Ecto neural progenitor cell (in vitro differentiated cells): ENCODE results near the gene TFIP11.

Source experiments
- DNase-seq: peaks from one replicate; pipeline ENCODE4 v3.0.0-alpha.2; 2018; ENCODE audit warnings: low spot score

Gene TFIP11

DNA sequence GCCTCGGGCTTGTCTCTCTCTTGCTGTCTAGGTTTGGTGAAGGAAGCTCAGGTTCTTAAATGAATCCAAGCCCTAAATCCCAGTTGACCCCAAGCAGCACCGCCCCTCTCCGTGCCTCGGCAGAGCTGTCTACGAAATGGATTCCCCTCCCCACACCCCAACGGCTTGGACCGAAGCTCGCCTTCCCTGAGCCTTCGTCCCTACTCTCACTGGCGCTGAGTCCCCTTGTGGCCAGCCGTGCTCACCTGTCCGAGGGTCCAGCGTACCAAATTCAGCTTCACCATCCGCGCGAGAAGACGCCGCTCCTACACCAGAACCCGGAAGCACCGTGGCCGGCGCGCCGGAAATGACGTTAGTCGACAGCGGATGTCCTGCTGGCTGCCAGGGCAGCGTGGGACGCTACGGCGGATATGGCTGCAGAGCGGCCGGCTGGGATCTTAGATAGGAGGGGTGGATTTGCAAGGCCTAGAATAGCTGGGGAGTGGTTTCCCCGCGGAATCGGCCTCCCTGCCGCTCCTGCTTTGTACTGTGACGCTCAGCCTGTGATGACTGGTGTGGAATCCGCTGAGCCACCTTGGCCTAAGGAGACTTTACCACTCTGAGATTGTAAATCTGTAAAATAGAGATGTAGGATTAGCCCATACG lies at the start of gene TFIP11:
TSS of gene TFIP11 (minus strand) at position 325 of the 645 bp plus-strand sequence. CDS start 2,201 bp downstream, outside the sequence.
- peak; percentile 97 for DNase-seq

DNA sequence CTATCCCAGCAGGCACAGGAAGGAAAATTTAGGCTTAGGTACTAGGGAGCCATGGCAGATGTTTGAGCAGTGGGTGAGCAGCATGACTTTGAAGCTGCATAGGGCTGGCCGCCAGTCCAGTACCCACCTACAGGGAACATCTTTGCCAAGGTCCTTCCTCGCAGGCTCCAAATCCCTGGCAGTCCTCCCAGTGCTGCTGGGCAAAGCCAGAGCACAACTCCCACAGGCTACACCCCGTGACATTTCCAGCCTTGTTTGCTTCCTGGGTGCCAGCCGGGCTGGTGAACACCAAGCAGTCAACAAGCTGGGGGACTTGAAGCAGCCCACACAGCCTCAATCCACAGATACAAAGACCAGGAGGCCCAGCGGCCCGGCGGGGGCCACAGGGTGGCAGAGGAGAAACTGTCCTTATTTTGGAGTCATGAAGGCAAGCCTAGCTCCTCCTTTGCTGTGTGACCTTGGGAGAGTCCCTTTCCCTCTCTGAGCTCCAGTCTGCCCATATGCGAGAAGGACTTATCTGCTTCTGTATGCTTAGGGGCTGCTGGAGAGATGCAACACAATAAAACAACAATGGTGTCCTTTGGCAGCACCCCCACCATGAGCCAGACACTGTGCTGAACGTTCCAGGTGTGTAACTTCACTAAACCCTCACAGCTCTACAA lies 49.6 kb upstream of the TFIP11 start:
- no peak for DNase-seq

DNA sequence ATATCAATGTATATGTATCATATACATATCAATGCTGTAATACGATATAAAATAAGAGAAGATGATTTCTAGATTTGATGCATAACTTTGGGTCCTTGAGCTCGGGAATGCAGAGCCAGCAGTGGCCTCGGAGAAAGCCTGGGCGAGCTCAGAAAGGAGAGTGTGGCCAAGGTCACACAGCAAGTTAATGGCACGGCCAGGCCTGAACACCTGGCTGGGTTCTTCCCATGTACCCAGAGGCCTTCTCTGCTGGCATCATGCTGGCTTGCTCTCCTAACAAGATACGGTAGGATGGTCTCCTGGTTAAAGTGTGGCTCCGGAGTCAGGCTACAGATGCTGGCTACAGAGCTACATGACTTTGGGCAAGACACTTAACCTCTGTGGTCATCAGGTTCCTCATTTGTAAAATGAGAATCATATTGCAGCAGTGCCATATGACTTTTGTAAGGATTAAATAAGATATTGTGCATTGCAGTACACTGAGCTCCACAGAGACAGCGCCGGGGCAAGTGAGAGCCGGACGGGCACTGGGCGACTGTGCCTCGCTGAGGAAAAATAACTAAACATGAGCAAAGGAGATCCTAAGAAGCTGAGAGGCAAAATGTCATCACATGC lies 47.8 kb upstream of the TFIP11 start:
- no peak for DNase-seq

GRCh38 chr22:26558248-26558895 lies 46.1 kb upstream of the TFIP11 start:
- no peak for DNase-seq

GRCh38 chr22:26556904-26557303 lies 44.6 kb upstream of the TFIP11 start:
- no peak for DNase-seq

DNA sequence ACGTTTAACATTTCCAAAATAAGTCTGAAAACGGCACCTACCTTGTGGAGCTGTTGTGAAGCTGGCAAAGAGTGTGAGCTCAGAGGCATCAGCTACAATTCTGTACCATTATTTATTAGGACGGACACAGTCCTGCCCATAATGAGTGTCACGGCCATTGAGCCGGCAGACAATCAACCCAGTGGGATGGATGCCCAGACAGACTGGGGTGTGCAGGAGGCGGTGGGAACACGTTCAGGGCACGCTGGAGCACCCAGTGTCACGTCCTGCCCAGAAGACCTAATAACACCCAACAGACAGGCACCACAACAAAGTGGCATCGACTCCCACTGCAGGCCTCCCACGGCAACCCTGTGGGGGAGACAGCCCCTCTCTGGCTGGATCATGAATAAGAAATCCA lies 43.2 kb upstream of the TFIP11 start:
- DNase-seq: no peak

DNA sequence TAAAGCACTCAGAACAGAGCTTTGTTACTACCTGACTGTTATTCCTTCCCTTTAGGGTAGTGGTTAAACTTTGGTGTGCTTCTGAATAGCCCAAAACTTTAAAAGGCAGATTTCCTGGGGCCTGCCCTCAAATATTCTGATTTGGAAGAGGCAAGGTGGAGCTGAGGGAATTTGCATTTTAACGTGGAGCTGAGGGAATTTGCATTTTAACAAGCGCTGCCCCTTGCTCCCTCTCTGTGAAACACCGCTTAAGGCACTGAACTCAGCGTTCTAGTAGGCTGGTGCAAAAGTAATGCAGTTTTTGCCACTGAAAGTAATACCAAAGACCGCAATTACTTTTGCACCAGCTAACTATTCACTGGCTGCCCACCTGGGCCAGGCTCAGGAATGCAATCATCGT lies 42.7 kb upstream of the TFIP11 start:
- DNase-seq: no peak

DNA sequence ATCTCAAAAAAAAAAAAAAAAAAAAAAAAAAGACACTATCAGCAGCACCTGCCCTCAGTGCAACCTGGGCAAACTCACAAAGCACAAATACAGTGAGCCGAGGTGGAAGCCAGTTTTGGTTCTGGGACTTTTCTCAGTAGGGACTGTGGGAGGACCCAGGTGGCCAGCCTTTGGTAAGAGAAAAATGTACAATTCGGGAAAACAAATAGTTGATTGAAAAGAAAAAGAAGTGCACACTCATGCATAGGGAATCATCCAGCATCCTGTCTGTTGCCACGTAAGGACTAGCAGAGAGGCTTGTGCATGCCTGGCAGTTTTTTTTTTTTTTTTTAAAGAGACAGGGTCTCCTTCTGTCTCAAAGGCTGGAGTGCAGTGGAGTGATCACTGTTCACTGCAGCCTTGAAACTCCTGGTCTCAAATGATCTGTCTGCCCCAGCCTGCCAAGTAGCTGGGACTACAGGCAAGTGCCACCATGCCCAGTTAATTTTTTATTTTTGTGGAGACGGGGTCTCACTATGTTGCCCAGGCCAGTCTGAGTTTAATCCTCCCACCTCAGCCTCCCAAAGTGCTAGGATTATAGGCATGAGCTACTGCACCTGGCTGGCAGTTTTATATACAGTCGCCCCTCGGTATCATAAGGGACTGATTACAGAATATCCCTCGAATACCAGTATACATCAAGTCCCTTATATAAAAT lies 40.9 kb upstream of the TFIP11 start:
- DNase-seq: no peak

DNA sequence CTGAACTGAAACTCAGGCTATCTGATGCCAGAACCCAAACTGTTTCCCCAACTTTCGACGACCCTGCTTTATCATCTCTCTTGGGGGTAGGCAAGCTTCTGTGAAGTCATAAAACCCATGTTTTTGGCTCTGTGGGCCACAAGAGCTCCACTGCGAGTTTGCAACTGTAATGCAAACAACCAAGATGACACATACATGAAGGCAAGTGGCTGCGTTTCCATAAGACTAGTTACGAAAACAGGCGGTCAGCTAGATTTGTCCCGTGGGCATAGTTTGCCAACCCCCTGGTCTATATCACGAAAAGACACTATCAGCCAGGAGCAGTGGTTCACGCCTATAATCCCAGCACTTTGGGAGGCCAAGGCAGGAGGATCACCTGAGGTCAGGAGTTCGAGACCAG lies 40.2 kb upstream of the TFIP11 start:
- no peak for DNase-seq

DNA sequence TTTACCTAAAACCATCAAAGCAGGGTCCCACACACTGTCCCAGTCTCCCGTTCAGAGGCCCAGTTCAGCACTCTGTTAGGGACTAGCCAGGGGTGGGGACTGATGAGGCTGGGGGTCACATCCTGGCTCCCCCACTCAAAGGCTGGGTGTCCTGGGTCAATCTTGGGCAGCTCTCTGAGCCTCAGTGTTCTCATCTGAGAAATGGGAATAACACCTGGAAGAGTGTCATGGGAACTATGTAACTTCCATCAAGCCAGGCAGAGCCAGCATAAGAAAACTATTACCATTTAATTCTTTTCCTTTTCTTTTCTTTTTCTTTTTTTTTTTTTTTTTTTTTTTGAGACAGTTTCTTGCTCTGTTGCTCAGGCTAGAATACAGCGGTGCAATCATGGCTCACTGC lies 39.3 kb upstream of the TFIP11 start:
- DNase-seq: no peak

DNA sequence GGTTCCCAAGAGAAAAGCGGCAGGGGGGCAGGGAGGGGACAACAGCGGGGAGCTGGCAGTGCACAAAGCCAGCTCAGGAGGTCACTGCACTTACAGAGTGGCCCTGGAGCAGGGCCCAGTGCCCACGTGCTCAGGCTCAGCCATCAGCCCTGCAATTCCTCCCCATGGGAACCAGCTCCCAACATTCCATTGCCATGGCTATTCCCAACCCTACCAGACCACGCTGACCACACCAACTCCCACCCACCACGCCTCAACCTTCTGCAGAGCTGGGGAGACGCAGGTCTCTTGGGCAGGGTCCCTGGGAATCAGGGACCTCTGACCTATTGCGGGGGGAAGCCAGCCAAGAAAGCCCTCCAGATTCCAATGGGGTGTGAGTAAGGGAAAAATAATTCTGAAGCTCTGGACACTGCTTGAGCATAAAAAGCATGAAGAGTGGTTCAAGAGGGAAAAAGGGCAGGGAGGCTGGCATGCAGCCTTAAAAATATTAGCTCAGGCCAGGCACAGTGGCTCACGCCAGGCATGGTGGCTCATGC lies 38.3 kb upstream of the TFIP11 start:
- peak; percentile 53 for DNase-seq

DNA sequence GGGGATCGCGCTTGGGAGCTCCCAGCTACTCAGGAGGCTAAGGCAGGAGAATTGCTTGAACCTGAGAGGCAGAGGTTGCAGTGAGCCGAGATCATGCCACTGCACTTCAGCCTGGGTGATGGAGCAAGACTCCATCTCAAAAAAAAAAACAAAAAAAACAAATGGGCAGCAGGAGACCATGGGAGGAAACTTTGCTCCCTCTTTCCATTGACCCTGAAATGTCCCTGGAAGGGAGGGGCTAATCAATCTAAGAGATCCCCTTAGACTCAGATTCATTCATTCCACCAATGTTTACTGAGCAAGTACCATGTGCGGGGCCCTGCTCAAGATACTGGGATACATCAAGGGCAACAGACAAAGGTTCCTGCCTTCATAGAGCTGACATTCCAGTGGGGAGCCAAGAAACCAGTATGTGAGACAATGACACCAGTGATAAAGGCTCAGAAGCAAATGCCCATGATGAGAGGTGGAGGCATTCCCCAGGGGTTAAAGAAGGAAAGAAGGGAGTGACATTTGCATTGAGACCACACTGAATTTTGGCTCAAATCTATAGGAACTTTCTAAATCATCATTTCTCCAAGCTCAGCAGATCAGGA lies 37.7 kb upstream of the TFIP11 start:
- DNase-seq: no peak

GRCh38 chr22:26548984-26549383 lies 36.7 kb upstream of the TFIP11 start:
- DNase-seq: no peak

DNA sequence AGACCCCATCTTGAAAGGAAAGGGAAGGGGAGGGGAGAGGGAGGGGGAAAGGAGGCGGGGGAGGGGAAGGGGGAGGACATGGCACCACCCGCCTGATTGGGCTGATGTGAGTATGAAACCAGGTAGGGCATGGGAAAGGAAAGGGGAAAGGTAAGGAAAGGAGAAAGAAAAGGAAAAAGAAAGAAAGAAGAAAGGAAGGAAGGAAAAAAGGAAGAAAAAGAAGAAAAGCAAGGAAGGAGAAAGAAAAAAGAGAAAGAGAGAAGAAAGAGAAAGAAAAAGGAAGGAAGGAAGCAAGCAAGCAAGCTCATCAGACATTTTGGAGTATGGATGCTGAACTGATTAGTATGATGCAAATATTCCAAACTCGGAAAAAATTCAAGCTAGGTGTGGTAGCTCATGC lies 36.0 kb upstream of the TFIP11 start:
- DNase-seq: no peak

DNA sequence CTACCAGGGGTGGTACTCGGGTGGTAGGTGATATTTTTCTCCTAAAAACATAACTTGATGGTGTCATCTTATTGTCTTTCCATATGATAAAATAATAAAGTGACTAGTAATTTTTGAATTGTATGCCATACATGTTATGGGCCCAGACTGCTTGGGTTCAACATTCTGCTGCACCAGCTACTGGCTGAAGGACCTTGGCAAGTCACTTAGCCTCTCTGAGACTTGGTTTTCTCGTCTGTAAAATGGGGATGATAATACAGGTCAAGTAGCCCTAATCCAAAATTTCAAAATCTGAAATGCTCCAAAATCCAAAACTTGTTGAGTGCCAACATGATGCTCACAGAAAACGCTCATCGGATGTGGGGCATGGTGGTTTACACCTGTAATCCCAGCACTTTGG lies 35.6 kb upstream of the TFIP11 start:
- DNase-seq: no peak

DNA sequence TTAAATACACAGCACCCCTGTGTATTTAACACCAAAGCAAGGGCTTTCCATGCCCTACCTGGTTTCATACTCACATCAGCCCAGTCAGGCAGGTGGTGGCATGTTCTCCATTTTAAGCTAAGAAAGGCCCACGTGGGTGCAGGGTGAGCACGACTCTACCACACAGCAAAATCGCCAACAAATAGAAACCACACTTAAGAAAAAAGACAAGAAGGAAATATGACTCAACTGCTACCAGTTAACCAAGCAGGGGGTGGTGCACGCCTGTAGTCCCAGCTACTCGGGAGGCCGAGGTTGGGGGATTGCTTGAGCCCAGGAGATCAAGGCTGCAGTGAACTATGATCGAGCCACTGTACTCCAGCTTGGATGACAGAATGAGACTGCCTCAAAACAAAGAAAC lies 35.2 kb upstream of the TFIP11 start:
- no peak for DNase-seq

DNA sequence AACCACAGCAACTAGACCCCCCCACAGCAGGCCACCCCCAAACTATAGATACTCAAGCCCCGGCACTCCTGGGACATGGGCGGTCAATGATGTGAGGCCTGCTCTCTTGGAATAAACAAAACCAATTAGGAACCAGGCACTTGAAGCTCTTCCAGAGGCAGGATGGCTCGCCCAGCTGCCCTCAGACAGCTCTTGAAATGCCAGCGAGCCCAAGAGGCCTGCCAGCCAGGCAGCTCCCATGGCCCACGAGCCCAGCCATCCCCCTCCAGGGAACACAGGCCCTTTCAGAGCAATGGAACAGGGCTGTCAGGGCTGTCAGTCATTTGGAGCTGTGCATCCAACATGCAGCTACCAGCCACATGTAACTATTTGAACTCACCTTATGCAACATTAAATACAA lies 34.0 kb upstream of the TFIP11 start:
- no peak for DNase-seq

DNA sequence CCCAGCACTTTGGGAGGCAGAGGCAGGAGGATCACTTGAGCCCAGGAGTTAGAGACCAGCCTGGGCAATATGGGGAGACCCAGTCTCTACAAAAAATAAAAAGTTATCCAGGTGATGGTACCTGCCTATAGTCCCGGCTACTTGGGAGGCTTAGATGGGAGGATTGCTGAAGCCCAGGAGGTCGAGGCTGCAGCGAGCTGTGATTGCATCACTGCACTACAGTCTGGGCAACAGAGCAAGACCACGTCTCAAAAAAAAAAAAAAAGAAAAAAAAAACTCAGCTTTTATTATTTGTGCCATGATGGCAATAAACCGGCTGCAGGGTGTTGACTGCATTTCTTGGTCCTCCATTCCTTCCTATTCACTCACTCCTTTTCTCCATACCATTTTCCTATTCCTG lies 33.6 kb upstream of the TFIP11 start:
- no peak for DNase-seq

- DNase-seq: no peak
Measured at GRCh38 chr22:26545385-26545784, 33.1 kb upstream of the TFIP11 start.

DNA sequence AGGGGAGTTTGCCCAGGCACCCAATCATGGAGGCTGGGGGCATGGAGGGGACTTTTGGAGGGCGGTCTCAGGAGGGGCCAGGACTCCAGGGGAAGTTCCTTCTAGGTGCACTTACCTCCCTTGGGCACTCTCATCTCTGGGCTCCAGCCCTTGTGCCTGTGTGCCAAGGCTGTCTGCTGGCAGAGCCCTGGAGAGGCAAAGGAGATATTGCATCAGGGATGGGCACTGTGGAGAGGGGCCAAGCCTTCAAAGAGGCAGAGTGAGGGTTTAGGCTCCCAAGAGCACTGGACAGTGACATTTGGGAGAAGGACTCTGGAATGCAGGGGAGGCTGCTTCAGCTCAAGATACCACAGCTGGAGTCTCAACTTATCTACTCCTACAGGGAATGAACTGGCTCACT lies 32.2 kb upstream of the TFIP11 start:
- no peak for DNase-seq

DNA sequence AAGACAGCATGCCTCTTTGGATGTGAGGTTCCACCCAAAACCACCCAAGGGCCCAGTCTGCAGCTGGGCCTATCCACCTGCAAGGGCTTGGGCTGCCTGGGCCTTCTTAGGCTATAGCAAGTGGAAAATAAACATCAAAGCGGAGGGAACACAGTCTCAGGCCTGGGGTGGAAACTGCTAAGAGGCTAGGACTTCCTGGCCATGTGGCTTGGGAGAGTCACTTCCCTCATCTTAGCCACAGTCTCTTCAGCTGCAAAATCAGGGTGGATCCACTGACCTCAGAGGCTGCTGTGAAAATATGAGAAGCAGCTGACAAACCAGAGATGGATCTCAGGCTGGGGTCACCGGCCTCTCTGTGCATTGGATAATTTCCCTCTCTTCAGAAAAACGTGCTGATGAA lies 30.6 kb upstream of the TFIP11 start:
- DNase-seq: no peak
